Neural progenitor cell (in vitro differentiated cells): ENCODE results near the gene SRR. TPM values are rescaled to one million over a fixed set of nuclear protein-coding genes. Genes with fewer than 3 reads are reported as not detected.

Source experiments
- DNase-seq: peaks from one replicate; pipeline ENCODE4 v3.0.0-alpha.2; 2016; ENCODE audit warnings: low spot score
- H2AFZ ChIP-seq: fragments of 200-600 bp; sonication (generic); replicated peaks from 2 replicates; pipeline ENCODE4 v1.6.1; 2016; ENCODE audit warnings: antibody characterized with exemption
- H3F3A ChIP-seq: fragments of 200-600 bp; sonication (generic); 2 replicates; pipeline ENCODE4 v1.6.1; 2016; ENCODE audit warnings: antibody characterized with exemption, low read depth
- H3K27ac ChIP-seq: fragments of 200-600 bp; sonication (generic); 2 replicates; pipeline ENCODE4 v1.5.1; 2016; ENCODE audit warnings: mild to moderate bottlenecking
- H3K27me3 ChIP-seq: fragments of 200-600 bp; sonication (generic); 2 replicates; pipeline ENCODE4 v1.6.1; 2016; ENCODE audit warnings: mild to moderate bottlenecking, moderate library complexity
- H3K36me3 ChIP-seq: fragments of 200-600 bp; sonication (generic); 2 replicates; pipeline ENCODE4 v1.5.1; 2016
- H3K4me1 ChIP-seq: fragments of 200-600 bp; sonication (generic); 2 replicates; pipeline ENCODE4 v1.6.1; 2016; ENCODE audit warnings: mixed run types
- H3K4me2 ChIP-seq: fragments of 200-600 bp; sonication (generic); 2 replicates; pipeline ENCODE4 v1.6.1; 2016
- H3K4me3 ChIP-seq: fragments of 200-600 bp; sonication (generic); 2 replicates; pipeline ENCODE4 v1.5.1; 2016
- H3K79me2 ChIP-seq: fragments of 200-600 bp; sonication (generic); 2 replicates; pipeline ENCODE4 v1.6.1; 2016; ENCODE audit warnings: low read depth
- H3K9ac ChIP-seq: fragments of 200-600 bp; sonication (generic); 2 replicates; pipeline ENCODE4 v1.6.1; 2016
- H3K9me3 ChIP-seq: fragments of 200-600 bp; sonication (generic); 2 replicates; pipeline ENCODE4 v1.5.1; 2016; ENCODE audit warnings: low read depth
- H4K20me1 ChIP-seq: fragments of 200-600 bp; sonication (generic); 2 replicates; pipeline ENCODE4 v1.6.1; 2016; ENCODE audit warnings: low read depth
- H3K27ac Mint-ChIP-seq: 3 replicates; pipeline ENCODE4 v1.8.0; 2021; ENCODE audit warnings: mixed read lengths
- H3K27me3 Mint-ChIP-seq: 2 replicates; pipeline ENCODE4 v1.8.0; 2022; ENCODE audit warnings: low read depth, mild to moderate bottlenecking, inconsistent platforms, moderate library complexity, mixed read lengths; ENCODE audit not compliant: insufficient read depth
- H3K36me3 Mint-ChIP-seq: 3 replicates; pipeline ENCODE4 v1.8.0; 2021; ENCODE audit warnings: mixed read lengths
- H3K4me1 Mint-ChIP-seq: 3 replicates; pipeline ENCODE4 v1.8.0; 2021; ENCODE audit warnings: mixed read lengths
- H3K4me3 Mint-ChIP-seq: 3 replicates; pipeline ENCODE4 v1.8.0; 2021; ENCODE audit warnings: mild to moderate bottlenecking, moderate library complexity, mixed read lengths
- H3K9me3 Mint-ChIP-seq: 3 replicates; pipeline ENCODE4 v1.8.0; 2020; ENCODE audit warnings: mixed read lengths
- CTCF ChIP-seq: fragments of 200-600 bp; sonication (generic); IDR thresholded peaks from 2 replicates; pipeline ENCODE4 v1.5.1; 2017; ENCODE audit warnings: antibody characterized with exemption, mild to moderate bottlenecking
- EZH2 ChIP-seq: fragments of 200-600 bp; sonication (generic); IDR thresholded peaks from 2 replicates; pipeline ENCODE4 v1.6.1; 2017; ENCODE audit warnings: antibody characterized with exemption, mild to moderate bottlenecking, moderate library complexity
- EZH2phosphoT487 ChIP-seq: fragments of 200-600 bp; sonication (generic); IDR thresholded peaks from 2 replicates; pipeline ENCODE4 v1.6.1; 2017; ENCODE audit warnings: antibody characterized with exemption
- total RNA-seq: library from RNA; depleted of rRNA; stranded (reverse); fragments of >200 nt; gene quantifications from 2 replicates; pipeline ENCODE4 v1.2.3, GENCODE V29; 2015; ENCODE audit warnings: low replicate concordance

The SRR gene
- total RNA-seq, 1 donor from 2014 or later = 40.9 TPM

DNA sequence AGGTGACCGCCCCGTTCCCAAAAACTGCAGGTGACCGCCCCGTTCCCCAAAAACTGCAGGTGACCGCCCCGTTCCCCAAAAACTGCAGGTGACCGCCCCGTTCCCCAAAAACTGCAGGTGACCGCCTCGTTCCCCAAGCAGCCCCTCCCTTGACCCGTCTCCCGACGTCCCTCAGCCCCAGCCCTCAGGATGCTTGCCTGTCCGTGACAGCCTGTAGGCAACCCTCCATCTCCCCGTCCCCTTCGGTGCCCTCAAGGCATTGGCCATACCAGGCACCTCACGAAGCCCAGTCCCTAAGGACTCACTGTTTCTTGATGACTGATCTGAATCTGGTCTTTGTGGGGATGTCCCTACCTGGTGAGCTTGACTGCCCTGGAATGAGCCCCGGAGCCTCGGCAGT lies 58.7 kb downstream of the SRR start:
- Mint-ChIP-seq H3K4me1 (peaks cover 15% of the 10 kb centered on the region), H3K4me3 (no peak overlapping the region), H3K9me3 (no peaks in the 10 kb centered on the region), H3K27me3 (peaks cover 2% of the 10 kb centered on the region), H3K27ac (no peak overlapping the region), H3K36me3 (peaks cover 6% of the 10 kb centered on the region)
- no peak overlapping the region for H3K27ac ChIP-seq
- H3K36me3 ChIP-seq = no peaks in the 10 kb centered on the region
- no peak overlapping the region for H3K9ac ChIP-seq
- TF ChIP-seq EZH2phosphoT487 = no peak
- no peak for TF ChIP-seq EZH2
- no peak for TF ChIP-seq CTCF
- DNase-seq = no peak
- H3K27me3 ChIP-seq = no peaks in the 10 kb centered on the region
- no peaks in the 10 kb centered on the region for H3K4me1 ChIP-seq
- H3K4me3 ChIP-seq = no peak overlapping the region
- H3K4me2 ChIP-seq = no peak overlapping the region
- no peak overlapping the region for H2AFZ ChIP-seq
- H3K9me3 ChIP-seq = no peaks in the 10 kb centered on the region
- H3K79me2 ChIP-seq = no peaks in the 10 kb centered on the region
- no peaks in the 10 kb centered on the region for H4K20me1 ChIP-seq
- peaks cover 4% of the 10 kb centered on the region for H3F3A ChIP-seq

DNA sequence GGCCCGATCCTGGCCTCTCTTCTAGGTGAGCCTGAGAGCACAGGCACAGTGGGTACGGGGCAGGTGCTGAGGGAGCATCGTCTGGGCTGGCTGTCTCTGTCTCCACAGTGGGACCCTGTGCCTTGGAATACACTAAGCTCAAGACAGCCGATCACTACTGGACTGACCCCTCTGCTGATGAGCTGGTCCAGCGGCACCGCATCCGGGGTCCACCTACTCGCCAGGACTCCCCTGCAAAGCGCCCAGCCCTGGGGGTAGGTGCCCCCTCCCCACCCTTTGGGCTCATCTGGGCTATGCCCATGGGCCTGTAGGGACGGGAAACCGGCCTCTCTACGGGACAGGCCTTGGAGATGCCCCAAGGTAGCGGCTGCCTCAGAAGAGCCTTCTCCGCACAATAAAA lies 59.1 kb downstream of the SRR start:
- H3K36me3 ChIP-seq = no peaks in the 10 kb centered on the region
- Mint-ChIP-seq H3K27ac (no peak overlapping the region), H3K4me3 (no peak overlapping the region), H3K36me3 (peaks cover 4% of the 10 kb centered on the region), H3K9me3 (no peaks in the 10 kb centered on the region), H3K4me1 (peaks cover 15% of the 10 kb centered on the region), H3K27me3 (peaks cover 2% of the 10 kb centered on the region)
- no peaks in the 10 kb centered on the region for H4K20me1 ChIP-seq
- no peak for TF ChIP-seq EZH2phosphoT487
- no peak for TF ChIP-seq CTCF
- TF ChIP-seq EZH2 = no peak
- peaks cover 4% of the 10 kb centered on the region for H3F3A ChIP-seq
- H3K9ac ChIP-seq = no peak overlapping the region
- no peak overlapping the region for H3K4me3 ChIP-seq
- H3K27ac ChIP-seq = no peak overlapping the region
- H3K4me1 ChIP-seq = no peaks in the 10 kb centered on the region
- H3K9me3 ChIP-seq = no peaks in the 10 kb centered on the region
- H3K27me3 ChIP-seq = no peaks in the 10 kb centered on the region
- DNase-seq = no peak
- H2AFZ ChIP-seq = no peak overlapping the region
- H3K79me2 ChIP-seq = no peaks in the 10 kb centered on the region
- H3K4me2 ChIP-seq = no peak overlapping the region

DNA sequence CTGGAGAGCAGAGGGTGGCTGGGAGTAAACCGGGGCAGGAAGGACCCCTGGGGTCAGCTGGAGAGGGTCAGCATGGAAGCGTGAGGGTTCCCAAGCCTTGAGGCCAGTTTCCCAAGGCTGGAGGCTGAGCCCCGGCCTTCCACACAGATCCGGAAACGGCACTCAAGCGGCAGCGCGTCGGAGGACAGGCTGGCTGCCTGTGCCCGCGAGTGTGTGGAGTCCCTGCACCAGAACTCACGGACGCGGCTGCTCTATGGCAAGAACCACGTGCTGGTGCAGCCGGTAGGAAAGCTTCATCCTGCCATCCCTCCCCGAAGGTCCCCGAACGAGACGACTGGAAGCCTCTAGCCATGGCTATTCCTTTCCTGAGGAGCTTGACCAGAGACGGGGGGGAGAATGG lies 59.6 kb downstream of the SRR start:
- no peak for DNase-seq
- H3K27me3 ChIP-seq = no peaks in the 10 kb centered on the region
- peaks cover 4% of the 10 kb centered on the region for H3F3A ChIP-seq
- H3K36me3 Mint-ChIP-seq = peaks cover 4% of the 10 kb centered on the region
- no peak overlapping the region for H3K4me3 ChIP-seq
- no peak for TF ChIP-seq CTCF
- no peak for TF ChIP-seq EZH2
- no peak for TF ChIP-seq EZH2phosphoT487
- H3K4me1 Mint-ChIP-seq = peaks cover 15% of the 10 kb centered on the region
- H4K20me1 ChIP-seq = no peaks in the 10 kb centered on the region
- H3K9ac ChIP-seq = no peak overlapping the region
- H3K4me3 Mint-ChIP-seq = no peak overlapping the region
- H3K79me2 ChIP-seq = no peaks in the 10 kb centered on the region
- H3K9me3 Mint-ChIP-seq = no peaks in the 10 kb centered on the region
- no peak overlapping the region for H3K27ac ChIP-seq
- H3K27me3 Mint-ChIP-seq = peaks cover 2% of the 10 kb centered on the region
- H3K36me3 ChIP-seq = no peaks in the 10 kb centered on the region
- no peak overlapping the region for H3K27ac Mint-ChIP-seq
- H3K9me3 ChIP-seq = no peaks in the 10 kb centered on the region
- no peak overlapping the region for H3K4me2 ChIP-seq
- no peaks in the 10 kb centered on the region for H3K4me1 ChIP-seq
- no peak overlapping the region for H2AFZ ChIP-seq
